Testis (tissue), 3 donors: ENCODE data around the gene ERCC6L2. TPM values are rescaled to one million over a fixed set of nuclear protein-coding genes. Genes with fewer than 3 reads are reported as not detected.

ENCODE experiments used
- DNase-seq: peaks from one replicate; pipeline ENCODE4 v3.0.0-alpha.2; 2019
- H3K27ac ChIP-seq, 2 donors: fragments of 200-600 bp; sonication (generic); one replicate each; pipeline ENCODE4 v1.5.1; 2019
- H3K27me3 ChIP-seq: fragments of 200-600 bp; sonication (generic); one replicate; pipeline ENCODE4 v1.5.1; 2019
- H3K36me3 ChIP-seq: fragments of 200-600 bp; sonication (generic); one replicate; pipeline ENCODE4 v1.5.1; 2017; ENCODE audit warnings: low read depth; ENCODE audit errors: missing control alignments
- H3K4me1 ChIP-seq: fragments of 200-600 bp; sonication (generic); one replicate; pipeline ENCODE4 v1.5.1; 2019
- H3K4me3 ChIP-seq, 2 donors: fragments of 200-600 bp; sonication (generic); one replicate each; pipeline ENCODE4 v1.5.1; 2017 to 2019
- H3K9me3 ChIP-seq: fragments of 200-600 bp; sonication (generic); one replicate; pipeline ENCODE4 v1.5.1; 2017
- CTCF ChIP-seq, 3 experiments: fragments of 450-650 bp in 2 of 3; fragments of 200-600 bp in 1 of 3; sonication (generic) in 1 of 3; IDR thresholded peaks; one replicate each; pipeline ENCODE4 v1.5.1; 2016 to 2019; ENCODE audit warnings: antibody characterized with exemption in 3 of 3, mild to moderate bottlenecking in 2 of 3, moderate library complexity in 1 of 3
- POLR2A ChIP-seq: fragments of 450-650 bp; IDR thresholded peaks from one replicate; pipeline ENCODE4 v1.6.1; 2017; ENCODE audit warnings: antibody characterized with exemption, mild to moderate bottlenecking, moderate library complexity
- WGBS, 2 donors: methylation state at CpG; one replicate each; pipeline ENCODE4 v1.1.5; 2018; 5-methylcytosine and 5-hydroxymethylcytosine counted together
- intact Hi-C: fragments of 100-400 bp; cut with DNase I; formaldehyde crosslinking; loops from one replicate; pipeline ENCODE4 v1.15.1; 2023; ENCODE audit warnings: low total_unique reads
- polyA plus RNA-seq: library from polyadenylated mRNA; stranded (reverse); fragments of 350-450 nt; fragmentation: Illumina TruSeq; extraction: RNeasy Lipid Tissue Mini Kit (QIAGEN cat#74804); gene quantifications from one replicate; pipeline ENCODE4 v1.2.3, GENCODE V29; 2014; ENCODE audit warnings: low read depth, low replicate concordance; ENCODE audit not compliant: insufficient read depth
- total RNA-seq, 2 donors: library from RNA; depleted of rRNA; stranded (reverse); fragments of >200 nt; gene quantifications; one replicate each; pipeline ENCODE4 v1.2.3, GENCODE V29; 2016

The ERCC6L2 gene
- total and polyA plus RNA-seq, 3 donors from 2014 or later = 14.8 to 100 (median 83.9) TPM

- peaks cover 23% of the 10 kb centered on the region for H3K4me1 ChIP-seq
- H3K9me3 ChIP-seq = no peaks in the 10 kb centered on the region
- TF ChIP-seq POLR2A (no peak), CTCF (IDR thresholded peaks at IDR 0.05) (no peak)
- H3K27ac ChIP-seq = no peak overlapping the region
- H3K4me3 ChIP-seq = no peak overlapping the region
- DNase-seq = no peak
- intact Hi-C loops = no loop called here
- no peaks in the 10 kb centered on the region for H3K27me3 ChIP-seq
- no peaks in the 10 kb centered on the region for H3K36me3 ChIP-seq
These were observed 17.6 kb upstream of the ERCC6L2 start for GRCh38 chr9:95857896-95858295.

GRCh38 chr9:95862343-95862742 is 13.1 kb upstream of the ERCC6L2 start:
- Histone ChIP-seq H3K27me3 (no peaks in the 10 kb centered on the region), H3K9me3 (no peaks in the 10 kb centered on the region), H3K4me1 (peaks cover 7% of the 10 kb centered on the region), H3K27ac (no peak overlapping the region), H3K4me3 (no peak overlapping the region), H3K36me3 (no peaks in the 10 kb centered on the region)
- intact Hi-C loops = no loop called here
- DNase-seq = no peak
- TF ChIP-seq CTCF (IDR thresholded peaks at IDR 0.05) (no peak), POLR2A (no peak)

- Histone ChIP-seq H3K4me1 (no peaks in the 10 kb centered on the region), H3K4me3 (no peak overlapping the region), H3K27me3 (no peaks in the 10 kb centered on the region), H3K9me3 (no peaks in the 10 kb centered on the region), H3K36me3 (no peaks in the 10 kb centered on the region), H3K27ac (no peak overlapping the region)
- intact Hi-C loops = no loop called here
- whole genome bisulfite sequencing, 2 donors = 96 to 98% methylated on average over 3 of the region's 3 CpGs
- no peak for DNase-seq
- TF ChIP-seq POLR2A (no peak), CTCF (IDR thresholded peaks at IDR 0.05) (no peak)
These were observed 10.5 kb upstream of the ERCC6L2 start for GRCh38 chr9:95864852-95865580.

GRCh38 chr9:95870352-95870751 is 5.1 kb upstream of the ERCC6L2 start:
- intact Hi-C loops = loop anchor here (10.0 kb wide), 1 partner anchor 356 kb away; the partner anchor contains the start of gene PTCH1
- H3K4me3 ChIP-seq = no peak overlapping the region
- no peak overlapping the region for H3K27ac ChIP-seq
- H3K4me1 ChIP-seq = peaks cover 6% of the 10 kb centered on the region
- no peaks in the 10 kb centered on the region for H3K36me3 ChIP-seq
- H3K27me3 ChIP-seq = no peaks in the 10 kb centered on the region
- TF ChIP-seq CTCF (IDR thresholded peaks at IDR 0.05) = no peak
- TF ChIP-seq POLR2A = no peak
- H3K9me3 ChIP-seq = no peaks in the 10 kb centered on the region
- 84 to 88% methylated on average over 1 of the region's 1 CpG for WGBS, 2 donors
- no peak for DNase-seq

GRCh38 chr9:95870906-95871305 is 4.6 kb upstream of the ERCC6L2 start:
- H3K4me1 ChIP-seq = peaks cover 6% of the 10 kb centered on the region
- no peak for DNase-seq
- no peak for TF ChIP-seq CTCF (IDR thresholded peaks at IDR 0.05)
- no peak overlapping the region for H3K27ac ChIP-seq
- no peaks in the 10 kb centered on the region for H3K36me3 ChIP-seq
- WGBS, 2 donors = 89 to 96% methylated on average over 1 of the region's 1 CpG
- no peaks in the 10 kb centered on the region for H3K9me3 ChIP-seq
- intact Hi-C loops = loop anchor here (10.0 kb wide), 1 partner anchor 356 kb away; the partner anchor contains the start of gene PTCH1
- no peak overlapping the region for H3K4me3 ChIP-seq
- H3K27me3 ChIP-seq = no peaks in the 10 kb centered on the region
